AG04450 (cell line): Measurements from ENCODE around the gene ABI1. TPM values are rescaled to one million over a fixed set of nuclear protein-coding genes. Genes with fewer than 3 reads are reported as not detected.

Experiments
- CTCF ChIA-PET: fragments of 300-600, 350-600 bp; formaldehyde crosslinking; extraction: SDS; loops from one replicate; lab custom pipeline; 2022; ENCODE audit warnings: antibody characterized with exemption, inconsistent platforms; lab: Charles Lee
- POLR2A ChIA-PET: fragments of 350-600 bp; formaldehyde crosslinking; extraction: SDS; loops from one replicate; lab custom pipeline; 2021; ENCODE audit warnings: antibody characterized with exemption, inconsistent platforms; lab: Yijun Ruan, JAX
- DNase-seq: peaks from one replicate; pipeline ENCODE4 v3.0.0-alpha.2; 2011; ENCODE audit warnings: low read depth, low spot score
- H3K27ac ChIP-seq: one replicate; pipeline ENCODE4 v1.5.1; 2012; ENCODE audit warnings: low read depth, low read length, control low read depth
- H3K27me3 ChIP-seq: one replicate; pipeline ENCODE4 v1.6.0; 2012; ENCODE audit warnings: low read length; ENCODE audit not compliant: control insufficient read depth, insufficient read depth
- H3K4me3 ChIP-seq: 2 replicates; pipeline ENCODE4 v1.5.1; 2011; ENCODE audit warnings: mild to moderate bottlenecking, low read depth, low read length, control low read depth
- H3K9me3 ChIP-seq: 2 replicates; pipeline ENCODE4 v1.5.1; 2012; ENCODE audit warnings: low read length; ENCODE audit not compliant: control insufficient read depth, insufficient read depth
- polyA plus RNA-seq: library from polyadenylated mRNA; depleted of rRNA; stranded (reverse); fragments of >200 nt; gene quantifications from 2 replicates; pipeline ENCODE4 v1.2.3, GENCODE V29; 2011
- TF ChIP-seq, protein P1 (sequence below): IDR thresholded peaks from 2 replicates; pipeline ENCODE4 v1.5.1; 2011; ENCODE audit warnings: low read depth, low read length, control low read depth, inconsistent platforms

ABI1 gene
- polyA plus RNA-seq, 1 experiment, result 64.2 TPM

DNA sequence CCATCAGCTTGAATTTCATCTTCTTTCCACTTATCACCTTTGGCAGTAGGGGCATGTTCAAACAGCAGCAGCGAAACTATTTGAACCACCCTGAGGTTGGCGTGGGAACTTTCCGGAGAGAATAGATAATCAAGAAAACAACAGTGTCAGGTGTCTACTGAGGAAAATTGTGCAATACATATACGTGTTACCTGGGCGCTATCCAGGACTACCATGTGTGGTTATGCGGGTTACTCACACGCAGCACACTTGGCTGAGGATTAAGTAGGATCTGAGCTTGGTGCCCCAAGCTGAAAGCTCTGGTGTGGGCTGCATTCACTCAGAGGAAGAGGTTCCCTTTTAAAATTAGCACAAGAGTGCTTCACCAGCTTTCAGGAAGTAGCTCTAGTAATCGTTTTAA is 8.8 kb upstream of the ABI1 start:
- no peaks in the 10 kb centered on the region for H3K9me3 ChIP-seq
- ChIA-PET CTCF (interaction anchor here (0.6 to 3.9 kb wide), 4 partner anchors 8 to 143 kb away, joined by 3 to 30 read pairs (median 8); no protein-coding TSS in a partner anchor), POLR2A (no interaction called here)
- no peak for DNase-seq
- no peak overlapping the region for H3K27ac ChIP-seq
- H3K4me3 ChIP-seq, result no peak overlapping the region
- TF ChIP-seq, protein P1, sequence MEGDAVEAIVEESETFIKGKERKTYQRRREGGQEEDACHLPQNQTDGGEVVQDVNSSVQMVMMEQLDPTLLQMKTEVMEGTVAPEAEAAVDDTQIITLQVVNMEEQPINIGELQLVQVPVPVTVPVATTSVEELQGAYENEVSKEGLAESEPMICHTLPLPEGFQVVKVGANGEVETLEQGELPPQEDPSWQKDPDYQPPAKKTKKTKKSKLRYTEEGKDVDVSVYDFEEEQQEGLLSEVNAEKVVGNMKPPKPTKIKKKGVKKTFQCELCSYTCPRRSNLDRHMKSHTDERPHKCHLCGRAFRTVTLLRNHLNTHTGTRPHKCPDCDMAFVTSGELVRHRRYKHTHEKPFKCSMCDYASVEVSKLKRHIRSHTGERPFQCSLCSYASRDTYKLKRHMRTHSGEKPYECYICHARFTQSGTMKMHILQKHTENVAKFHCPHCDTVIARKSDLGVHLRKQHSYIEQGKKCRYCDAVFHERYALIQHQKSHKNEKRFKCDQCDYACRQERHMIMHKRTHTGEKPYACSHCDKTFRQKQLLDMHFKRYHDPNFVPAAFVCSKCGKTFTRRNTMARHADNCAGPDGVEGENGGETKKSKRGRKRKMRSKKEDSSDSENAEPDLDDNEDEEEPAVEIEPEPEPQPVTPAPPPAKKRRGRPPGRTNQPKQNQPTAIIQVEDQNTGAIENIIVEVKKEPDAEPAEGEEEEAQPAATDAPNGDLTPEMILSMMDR, result no peak
- peaks cover 3% of the 10 kb centered on the region for H3K27me3 ChIP-seq

DNA sequence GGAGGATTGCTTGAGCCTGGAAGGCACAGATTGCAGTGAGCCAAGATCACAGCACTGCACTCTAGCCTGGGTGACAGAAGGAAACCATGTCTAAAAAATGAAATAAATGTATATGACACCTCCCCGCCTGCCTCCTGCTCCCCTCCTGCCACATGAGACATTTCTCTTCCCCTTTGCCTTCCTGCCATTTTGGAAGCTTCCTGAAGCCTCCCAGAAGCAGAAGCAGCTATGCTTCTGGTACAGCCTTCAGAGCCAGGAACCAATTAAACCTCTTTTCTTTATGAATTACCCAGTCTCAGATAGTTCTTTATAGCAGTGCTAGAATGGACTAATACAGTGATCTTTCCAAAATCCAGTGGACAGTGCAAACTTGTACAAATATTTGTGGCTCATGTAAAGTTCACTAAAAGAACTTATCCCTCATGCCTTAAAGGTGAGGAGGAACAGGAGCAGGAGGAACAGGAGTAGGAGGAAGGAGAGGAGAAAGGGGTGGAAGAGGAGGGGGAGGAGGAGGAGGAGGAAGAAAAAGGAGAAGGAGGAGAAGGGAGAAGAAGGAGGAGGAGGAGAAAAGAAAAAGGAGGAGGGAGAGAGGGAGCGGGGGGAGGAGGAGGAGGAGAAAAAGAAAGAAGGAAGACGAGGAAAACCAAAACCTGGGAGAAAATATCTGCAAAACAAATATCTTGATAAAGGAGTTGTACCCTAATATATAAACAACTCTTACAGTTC is 2.8 kb upstream of the ABI1 start:
- Histone ChIP-seq H3K4me3 (no peak overlapping the region), H3K9me3 (no peaks in the 10 kb centered on the region), H3K27ac (no peak overlapping the region), H3K27me3 (peaks cover 7% of the 10 kb centered on the region)
- CTCF ChIA-PET, result interaction anchor here (3.5 to 4.4 kb wide), 2 partner anchors 18 to 137 kb away, joined by 35 to 51 read pairs; no protein-coding TSS in a partner anchor
- POLR2A ChIA-PET, result no interaction called here
- TF ChIP-seq, protein P1, result no peak
- DNase-seq, result no peak

DNA sequence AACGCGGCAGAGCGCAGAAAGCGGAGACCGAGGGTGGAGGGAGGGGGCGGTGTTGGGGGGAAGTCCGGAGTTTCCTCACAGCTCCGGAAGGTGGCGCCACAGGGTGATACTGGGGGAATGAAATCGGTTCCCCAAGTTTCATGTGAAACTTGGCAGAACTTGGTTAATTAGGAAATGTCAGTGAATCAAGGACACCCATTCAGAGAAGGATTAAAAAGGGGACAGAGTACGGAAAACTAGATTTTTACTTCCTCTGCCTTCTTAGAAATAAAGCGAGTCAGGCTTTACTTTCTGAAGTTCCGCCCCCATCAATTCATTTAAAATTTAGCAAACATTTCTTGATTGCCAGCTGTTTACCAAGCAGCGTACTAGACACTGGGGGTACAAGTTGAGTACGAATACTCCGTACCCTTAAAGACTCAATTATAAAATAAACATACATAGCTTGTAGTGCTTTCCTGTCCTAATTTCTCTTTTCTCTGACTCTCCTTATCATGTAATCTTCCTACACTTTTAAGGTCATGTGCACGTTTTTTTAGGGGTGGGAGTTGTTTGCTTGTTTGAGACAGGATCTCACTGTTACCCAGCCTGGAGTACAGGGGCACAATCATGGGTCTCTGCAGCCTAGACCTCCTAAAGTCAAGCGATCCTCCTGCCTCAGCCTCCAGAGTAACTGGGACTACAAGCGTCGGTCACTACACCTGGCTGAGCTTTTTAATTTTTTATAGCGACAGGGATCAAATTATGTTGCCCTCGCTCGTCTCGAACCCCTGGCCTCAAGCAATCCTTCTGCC is 644 bp upstream of the ABI1 start:
- POLR2A ChIA-PET, result interaction anchor here (0.5 to 1.1 kb wide), 3 partner anchors 21 to 135 kb away, joined by 4 to 6 read pairs (median 5); no protein-coding TSS in a partner anchor
- peaks cover 7% of the 10 kb centered on the region for H3K27me3 ChIP-seq
- TF ChIP-seq, protein P1, result peak; percentile 75
- no peak for DNase-seq
- H3K4me3 ChIP-seq, result peak overlapping the region; percentile 23
- no peak overlapping the region for H3K27ac ChIP-seq
- no peaks in the 10 kb centered on the region for H3K9me3 ChIP-seq
- CTCF ChIA-PET, result interaction anchor here (0.6 to 4.4 kb wide), 29 partner anchors 8 to 180 kb away, joined by 3 to 51 read pairs (median 4); no protein-coding TSS in a partner anchor

DNA sequence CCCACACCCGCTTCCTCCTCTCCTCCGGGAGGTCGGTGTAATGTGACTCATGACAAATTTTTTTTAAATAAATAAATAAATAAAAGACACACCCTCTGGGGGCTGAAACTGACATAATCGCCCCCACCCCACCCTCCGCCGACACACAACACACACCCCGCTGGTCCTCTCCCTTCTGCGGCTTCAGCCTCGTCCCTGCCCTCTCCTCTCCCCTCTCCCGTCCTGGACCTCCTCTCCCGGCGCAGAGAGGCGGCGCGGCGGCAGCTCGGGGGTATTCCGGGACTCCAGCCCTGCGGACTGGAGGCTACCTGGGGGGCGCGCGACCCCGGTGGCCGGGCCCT is 686 bp downstream of the ABI1 start:
- TF ChIP-seq, protein P1, result no peak
- ChIA-PET POLR2A (no interaction called here), CTCF (interaction anchor here (1.1 to 4.4 kb wide), 6 partner anchors 21 to 134 kb away, joined by 3 to 51 read pairs (median 6); no protein-coding TSS in a partner anchor)
- peaks cover 4% of the 10 kb centered on the region for H3K27me3 ChIP-seq
- peak overlapping the region; percentile 90 for H3K4me3 ChIP-seq
- H3K9me3 ChIP-seq, result no peaks in the 10 kb centered on the region
- DNase-seq, result peak; percentile 6
- H3K27ac ChIP-seq, result peak overlapping the region; percentile 70
